WTC11 (cell line): ENCODE results near the gene VKORC1. TPM values are rescaled to one million over a fixed set of nuclear protein-coding genes. Genes with fewer than 3 reads are reported as not detected.

ENCODE experiments used
- ATAC-seq: fragments of 200-7000 bp; cut with Tn5 transposase; 2 replicates; pipeline ENCODE4 v1.10.0; 2021; ENCODE audit warnings: mild to moderate bottlenecking, moderate library complexity
- CTCF ChIA-PET: fragments of 300-600 bp; sonication (Branson Sonifier 250); formaldehyde crosslinking; loops from one replicate; lab custom pipeline; 2021; ENCODE audit warnings: antibody characterized with exemption; lab: Charles Lee
- POLR2A ChIA-PET: fragments of 350-600 bp; sonication (Branson Sonifier 250); formaldehyde crosslinking; loops from one replicate; lab custom pipeline; 2021; ENCODE audit warnings: antibody characterized with exemption; lab: Charles Lee
- DNase-seq: peaks from one replicate; pipeline ENCODE4 v3.0.0; 2021; ENCODE audit warnings: low spot score
- H3K27ac Mint-ChIP-seq: 2 replicates; pipeline ENCODE4 v1.8.0; 2021; ENCODE audit warnings: mixed read lengths
- H3K27me3 Mint-ChIP-seq: 2 replicates; pipeline ENCODE4 v1.8.0; 2021; ENCODE audit warnings: low read depth, mild to moderate bottlenecking, moderate library complexity, mixed read lengths
- H3K36me3 Mint-ChIP-seq: 2 replicates; pipeline ENCODE4 v1.8.0; 2021; ENCODE audit warnings: mixed read lengths
- H3K4me1 Mint-ChIP-seq: 2 replicates; pipeline ENCODE4 v1.8.0; 2022; ENCODE audit warnings: mixed read lengths
- H3K4me3 Mint-ChIP-seq: 2 replicates; pipeline ENCODE4 v1.8.0; 2021; ENCODE audit warnings: mild to moderate bottlenecking, moderate library complexity, mixed read lengths
- H3K9me3 Mint-ChIP-seq: 2 replicates; pipeline ENCODE4 v1.8.0; 2021; ENCODE audit warnings: mixed read lengths
- EMX1 ChIP-seq: fragments of 250-450 bp; sonication (Bioruptor Pico); IDR thresholded peaks from 2 replicates; pipeline ENCODE4 v1.8.0; 2021; ENCODE audit warnings: mild to moderate bottlenecking
- FOXJ3 ChIP-seq: sonication (generic); formaldehyde crosslinking; IDR thresholded peaks from 2 replicates; pipeline ENCODE4 v1.9.0; 2021; ENCODE audit warnings: missing genetic modification reagents, mild to moderate bottlenecking, borderline replicate concordance
- GTF2I ChIP-seq: fragments of 250-450 bp; sonication (Bioruptor Pico); conservative IDR thresholded peaks from 2 replicates; pipeline ENCODE4 v1.4.0; 2021; ENCODE audit warnings: mild to moderate bottlenecking
- HMGA2 ChIP-seq: fragments of 250-450 bp; sonication (Bioruptor Pico); IDR thresholded peaks from 2 replicates; pipeline ENCODE4 v1.4.0; 2021; ENCODE audit warnings: mild to moderate bottlenecking, moderate library complexity
- IRF2 ChIP-seq: sonication (generic); formaldehyde crosslinking; IDR thresholded peaks from 2 replicates; pipeline ENCODE4 v1.8.0; 2022; ENCODE audit warnings: low read depth, missing genetic modification reagents, borderline replicate concordance
- JAZF1 ChIP-seq: fragments of 250-450 bp; sonication (Bioruptor Pico); IDR thresholded peaks from 2 replicates; pipeline ENCODE4 v1.9.0; 2021; ENCODE audit warnings: moderate library complexity, mild to moderate bottlenecking, inconsistent platforms
- JUN ChIP-seq: sonication (generic); formaldehyde crosslinking; IDR thresholded peaks from 2 replicates; pipeline ENCODE4 v1.8.0; 2023; ENCODE audit warnings: mild to moderate bottlenecking, missing genetic modification reagents
- MXD4 ChIP-seq: fragments of 250-450 bp; sonication (Bioruptor Pico); IDR thresholded peaks from 2 replicates; pipeline ENCODE4 v1.8.0; 2021; ENCODE audit warnings: mild to moderate bottlenecking, moderate library complexity, borderline replicate concordance
- NR3C1 ChIP-seq: sonication (generic); formaldehyde crosslinking; conservative IDR thresholded peaks from 2 replicates; pipeline ENCODE4 v1.8.1; 2023; ENCODE audit warnings: low read depth, mild to moderate bottlenecking, missing genetic modification reagents
- OVOL2 ChIP-seq: fragments of 250-450 bp; sonication (Bioruptor Pico); IDR thresholded peaks from 2 replicates; pipeline ENCODE4 v1.9.0; 2021; ENCODE audit warnings: mild to moderate bottlenecking, borderline replicate concordance
- RELA ChIP-seq: sonication (generic); formaldehyde crosslinking; IDR thresholded peaks from 2 replicates; pipeline ENCODE4 v1.8.1; 2022; ENCODE audit warnings: missing genetic modification reagents, mild to moderate bottlenecking, borderline replicate concordance
- SMAD3 ChIP-seq: sonication (generic); formaldehyde crosslinking; IDR thresholded peaks from 2 replicates; pipeline ENCODE4 v1.8.0; 2022; ENCODE audit warnings: missing genetic modification reagents, mild to moderate bottlenecking, borderline replicate concordance
- SP1 ChIP-seq: sonication (generic); formaldehyde crosslinking; conservative IDR thresholded peaks from 2 replicates; pipeline ENCODE4 v1.8.1; 2022; ENCODE audit warnings: missing genetic modification reagents
- TEAD4 ChIP-seq: sonication (generic); formaldehyde crosslinking; IDR thresholded peaks from 2 replicates; pipeline ENCODE4 v1.8.0; 2022; ENCODE audit warnings: mild to moderate bottlenecking, missing genetic modification reagents
- ZNF232 ChIP-seq: sonication (generic); formaldehyde crosslinking; IDR thresholded peaks from 2 replicates; pipeline ENCODE4 v1.8.0; 2022; ENCODE audit warnings: mild to moderate bottlenecking, missing genetic modification reagents
- ZNF317 ChIP-seq: sonication (generic); formaldehyde crosslinking; IDR thresholded peaks from 2 replicates; pipeline ENCODE4 v1.8.1; 2023; ENCODE audit warnings: low read depth, mild to moderate bottlenecking, moderate library complexity, missing genetic modification reagents, borderline replicate concordance
- ZNF416 ChIP-seq: fragments of 250-450 bp; sonication (Bioruptor Pico); IDR thresholded peaks from 2 replicates; pipeline ENCODE4 v1.9.0; 2021; ENCODE audit warnings: mild to moderate bottlenecking, inconsistent platforms
- total RNA-seq: library from RNA; stranded (reverse); gene quantifications from 3 replicates; pipeline ENCODE4 v1.2.3, GENCODE V29; 2021
- TF ChIP-seq, protein P1 (sequence below): sonication (generic); formaldehyde crosslinking; IDR thresholded peaks from 2 replicates; pipeline ENCODE4 v1.8.0; 2022; ENCODE audit warnings: mild to moderate bottlenecking, missing genetic modification reagents
- TF ChIP-seq, protein P2 (sequence below): sonication (generic); formaldehyde crosslinking; IDR thresholded peaks from 2 replicates; pipeline ENCODE4 v1.8.1; 2022; ENCODE audit warnings: missing genetic modification reagents, borderline replicate concordance
- TF ChIP-seq, protein P3 (sequence below): sonication (generic); formaldehyde crosslinking; IDR thresholded peaks from 2 replicates; pipeline ENCODE4 v1.8.0; 2023; ENCODE audit warnings: missing genetic modification reagents
- TF ChIP-seq, protein P4 (sequence below): sonication (generic); formaldehyde crosslinking; IDR thresholded peaks from 2 replicates; pipeline ENCODE4 v1.8.0; 2022; ENCODE audit warnings: mild to moderate bottlenecking, missing genetic modification reagents
- TF ChIP-seq, protein P5 (sequence below): sonication (generic); formaldehyde crosslinking; conservative IDR thresholded peaks from 2 replicates; pipeline ENCODE4 v1.8.1; 2022; ENCODE audit warnings: mild to moderate bottlenecking, missing genetic modification reagents

The VKORC1 gene
- total RNA-seq, 1 experiment from 2014 or later = 85.7 TPM

DNA sequence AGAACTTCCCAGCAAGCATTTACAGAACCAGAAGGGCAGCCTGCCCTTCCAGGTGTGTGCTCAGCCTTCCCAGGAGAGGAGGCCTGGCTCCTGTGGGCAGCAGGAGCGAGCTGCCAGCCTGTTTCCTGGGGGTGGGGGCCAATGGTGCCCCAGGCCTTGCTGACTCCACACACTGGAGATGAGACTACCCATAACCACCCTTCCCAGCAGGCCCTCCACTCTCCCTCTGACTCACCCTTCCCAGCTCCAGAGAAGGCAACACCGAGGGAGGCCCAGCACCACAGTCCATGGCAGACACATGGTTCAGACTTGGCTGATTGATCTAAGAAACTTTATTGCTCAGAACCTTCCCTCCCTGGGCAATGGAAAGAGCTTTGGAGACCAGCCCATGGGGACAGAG is 4.1 kb downstream of the VKORC1 start:
- POLR2A ChIA-PET = no interaction called here
- H3K4me3 Mint-ChIP-seq = no peak overlapping the region
- TF ChIP-seq, protein P1, sequence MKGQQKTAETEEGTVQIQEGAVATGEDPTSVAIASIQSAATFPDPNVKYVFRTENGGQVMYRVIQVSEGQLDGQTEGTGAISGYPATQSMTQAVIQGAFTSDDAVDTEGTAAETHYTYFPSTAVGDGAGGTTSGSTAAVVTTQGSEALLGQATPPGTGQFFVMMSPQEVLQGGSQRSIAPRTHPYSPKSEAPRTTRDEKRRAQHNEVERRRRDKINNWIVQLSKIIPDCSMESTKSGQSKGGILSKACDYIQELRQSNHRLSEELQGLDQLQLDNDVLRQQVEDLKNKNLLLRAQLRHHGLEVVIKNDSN (CRISPR knock-in tag) = no peak
- TF ChIP-seq SMAD3 (CRISPR knock-in tag) = no peak
- TF ChIP-seq NR3C1 (CRISPR knock-in tag) = no peak
- TF ChIP-seq RELA (CRISPR knock-in tag) = no peak
- TF ChIP-seq, protein P2, sequence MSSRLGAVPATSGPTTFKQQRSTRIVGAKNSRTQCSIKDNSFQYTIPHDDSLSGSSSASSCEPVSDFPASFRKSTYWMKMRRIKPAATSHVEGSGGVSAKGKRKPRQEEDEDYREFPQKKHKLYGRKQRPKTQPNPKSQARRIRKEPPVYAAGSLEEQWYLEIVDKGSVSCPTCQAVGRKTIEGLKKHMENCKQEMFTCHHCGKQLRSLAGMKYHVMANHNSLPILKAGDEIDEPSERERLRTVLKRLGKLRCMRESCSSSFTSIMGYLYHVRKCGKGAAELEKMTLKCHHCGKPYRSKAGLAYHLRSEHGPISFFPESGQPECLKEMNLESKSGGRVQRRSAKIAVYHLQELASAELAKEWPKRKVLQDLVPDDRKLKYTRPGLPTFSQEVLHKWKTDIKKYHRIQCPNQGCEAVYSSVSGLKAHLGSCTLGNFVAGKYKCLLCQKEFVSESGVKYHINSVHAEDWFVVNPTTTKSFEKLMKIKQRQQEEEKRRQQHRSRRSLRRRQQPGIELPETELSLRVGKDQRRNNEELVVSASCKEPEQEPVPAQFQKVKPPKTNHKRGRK (CRISPR knock-in tag) = no peak
- TF ChIP-seq TEAD4 = no peak
- TF ChIP-seq ZNF416 (CRISPR knock-in tag) = no peak
- TF ChIP-seq MXD4 (CRISPR knock-in tag) = no peak
- no peak for TF ChIP-seq GTF2I (CRISPR knock-in tag)
- TF ChIP-seq JUN (CRISPR knock-in tag) = no peak
- no peak for TF ChIP-seq EMX1 (CRISPR knock-in tag)
- TF ChIP-seq ZNF232 (CRISPR knock-in tag) = no peak
- TF ChIP-seq, protein P3, sequence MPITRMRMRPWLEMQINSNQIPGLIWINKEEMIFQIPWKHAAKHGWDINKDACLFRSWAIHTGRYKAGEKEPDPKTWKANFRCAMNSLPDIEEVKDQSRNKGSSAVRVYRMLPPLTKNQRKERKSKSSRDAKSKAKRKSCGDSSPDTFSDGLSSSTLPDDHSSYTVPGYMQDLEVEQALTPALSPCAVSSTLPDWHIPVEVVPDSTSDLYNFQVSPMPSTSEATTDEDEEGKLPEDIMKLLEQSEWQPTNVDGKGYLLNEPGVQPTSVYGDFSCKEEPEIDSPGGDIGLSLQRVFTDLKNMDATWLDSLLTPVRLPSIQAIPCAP (CRISPR knock-in tag) = no peak
- TF ChIP-seq, protein P4, sequence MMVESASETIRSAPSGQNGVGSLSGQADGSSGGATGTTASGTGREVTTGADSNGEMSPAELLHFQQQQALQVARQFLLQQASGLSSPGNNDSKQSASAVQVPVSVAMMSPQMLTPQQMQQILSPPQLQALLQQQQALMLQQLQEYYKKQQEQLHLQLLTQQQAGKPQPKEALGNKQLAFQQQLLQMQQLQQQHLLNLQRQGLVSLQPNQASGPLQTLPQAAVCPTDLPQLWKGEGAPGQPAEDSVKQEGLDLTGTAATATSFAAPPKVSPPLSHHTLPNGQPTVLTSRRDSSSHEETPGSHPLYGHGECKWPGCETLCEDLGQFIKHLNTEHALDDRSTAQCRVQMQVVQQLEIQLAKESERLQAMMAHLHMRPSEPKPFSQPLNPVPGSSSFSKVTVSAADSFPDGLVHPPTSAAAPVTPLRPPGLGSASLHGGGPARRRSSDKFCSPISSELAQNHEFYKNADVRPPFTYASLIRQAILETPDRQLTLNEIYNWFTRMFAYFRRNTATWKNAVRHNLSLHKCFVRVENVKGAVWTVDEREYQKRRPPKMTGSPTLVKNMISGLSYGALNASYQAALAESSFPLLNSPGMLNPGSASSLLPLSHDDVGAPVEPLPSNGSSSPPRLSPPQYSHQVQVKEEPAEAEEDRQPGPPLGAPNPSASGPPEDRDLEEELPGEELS (CRISPR knock-in tag) = no peak
- TF ChIP-seq FOXJ3 (CRISPR knock-in tag) = no peak
- TF ChIP-seq ZNF317 (CRISPR knock-in tag) = no peak
- TF ChIP-seq, all 79 proteins: peak for 0
- no peaks in the 10 kb centered on the region for H3K27me3 Mint-ChIP-seq
- H3K9me3 Mint-ChIP-seq = 0 out of 2 replicates have a peak, but pooled peaks cover 2% of the 10 kb centered on the region
- H3K27ac Mint-ChIP-seq = no peak overlapping the region
- peaks cover 11% of the 10 kb centered on the region for H3K4me1 Mint-ChIP-seq
- no peak for DNase-seq
- H3K36me3 Mint-ChIP-seq = peaks cover 12% of the 10 kb centered on the region
- CTCF ChIA-PET = no interaction called here
- ATAC-seq = no peak

DNA sequence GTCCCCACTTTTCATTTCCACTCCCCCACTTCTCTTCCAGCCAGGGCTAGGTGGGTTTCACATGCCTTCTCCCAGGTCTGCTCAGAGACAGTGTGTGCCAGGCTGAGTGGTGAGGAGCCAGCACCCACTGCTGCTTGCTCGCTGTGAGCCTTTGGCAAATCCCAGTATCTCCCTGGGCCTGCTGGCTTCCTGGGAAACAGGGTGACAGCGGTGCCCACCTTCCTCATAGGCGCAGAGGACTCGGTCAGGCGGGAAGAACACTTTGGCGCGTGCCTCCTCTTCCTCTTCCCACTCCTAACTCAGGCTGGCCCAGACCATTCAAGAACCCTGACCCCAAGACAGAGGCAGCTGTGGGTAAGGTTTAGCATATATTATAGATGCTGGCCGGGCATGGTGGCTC is 5.4 kb downstream of the VKORC1 start:
- no peak for ATAC-seq
- TF ChIP-seq HMGA2 (CRISPR knock-in tag) (no peak), SP1 (CRISPR knock-in tag) (no peak), OVOL2 (CRISPR knock-in tag) (no peak), SMAD3 (CRISPR knock-in tag) (no peak), JAZF1 (CRISPR knock-in tag) (no peak), IRF2 (CRISPR knock-in tag) (no peak)
- TF ChIP-seq, protein P5, sequence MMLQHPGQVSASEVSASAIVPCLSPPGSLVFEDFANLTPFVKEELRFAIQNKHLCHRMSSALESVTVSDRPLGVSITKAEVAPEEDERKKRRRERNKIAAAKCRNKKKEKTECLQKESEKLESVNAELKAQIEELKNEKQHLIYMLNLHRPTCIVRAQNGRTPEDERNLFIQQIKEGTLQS (CRISPR knock-in tag) = no peak
- ChIA-PET POLR2A (no interaction called here), CTCF (interaction anchor here (0.6 kb wide), 1 partner anchor 47 kb away, joined by 3 read pairs; no protein-coding TSS in a partner anchor)
- H3K4me3 Mint-ChIP-seq = no peak overlapping the region
- H3K27me3 Mint-ChIP-seq = no peaks in the 10 kb centered on the region
- H3K9me3 Mint-ChIP-seq = no peaks in the 10 kb centered on the region
- peaks cover 8% of the 10 kb centered on the region; the same call in 1 of the 2 replicates for H3K4me1 Mint-ChIP-seq
- H3K27ac Mint-ChIP-seq = peak overlapping the region; percentile 49; the same call in 1 of the 2 replicates
- peaks cover 12% of the 10 kb centered on the region for H3K36me3 Mint-ChIP-seq
- DNase-seq = no peak
